Astrocyte (in vitro differentiated cells and primary cell): Measurements from ENCODE around the gene IMPA2. TPM values are rescaled to one million over a fixed set of nuclear protein-coding genes. Genes with fewer than 3 reads are reported as not detected.
"Not testable (repeated sequence)": the region's sequence is repeated elsewhere in the genome, so short reads cannot be mapped to it uniquely, and the experiment has no call there.

ENCODE experiments used
- DNase-seq: peaks from one replicate; pipeline ENCODE4 v3.0.0-alpha.2; 2010; ENCODE audit warnings: low read depth
- FAIRE-seq: peaks from 2 replicates; lab custom pipeline; 2011; peaks lifted over from hg19 to GRCh38; lab: Jason Lieb, UNC
- H2AFZ ChIP-seq: 2 replicates; pipeline ENCODE4 v1.6.0; 2012; ENCODE audit warnings: low read depth, low read length, inconsistent platforms
- H3K27ac ChIP-seq: 2 replicates; pipeline ENCODE4 v1.5.1; 2011; ENCODE audit warnings: low read depth, low read length, inconsistent platforms
- H3K27me3 ChIP-seq: 2 replicates; pipeline ENCODE4 v1.6.0; 2011; ENCODE audit warnings: low read length, inconsistent platforms; ENCODE audit not compliant: insufficient read depth
- H3K36me3 ChIP-seq: 2 replicates; pipeline ENCODE4 v1.5.1; 2011; ENCODE audit warnings: low read length, inconsistent platforms; ENCODE audit not compliant: insufficient read depth
- H3K4me1 ChIP-seq: 2 replicates; pipeline ENCODE4 v1.5.1; 2011; ENCODE audit warnings: low read length, inconsistent platforms; ENCODE audit not compliant: insufficient read depth
- H3K4me2 ChIP-seq: 2 replicates; pipeline ENCODE4 v1.6.0; 2012; ENCODE audit warnings: low read length, inconsistent platforms
- H3K4me3 ChIP-seq: 2 replicates; pipeline ENCODE4 v1.5.1; 2011; ENCODE audit warnings: low read depth, mild to moderate bottlenecking, low read length, inconsistent platforms; ENCODE audit not compliant: insufficient read depth
- H3K79me2 ChIP-seq: 2 replicates; pipeline ENCODE4 v1.6.0; 2012; ENCODE audit warnings: mild to moderate bottlenecking, low read length, inconsistent platforms; ENCODE audit not compliant: insufficient read depth
- H3K9ac ChIP-seq: 2 replicates; pipeline ENCODE4 v1.6.0; 2012; ENCODE audit warnings: mild to moderate bottlenecking, low read length, inconsistent platforms
- H3K9me3 ChIP-seq: 2 replicates; pipeline ENCODE4 v1.5.1; 2012; ENCODE audit warnings: low read depth, mild to moderate bottlenecking, low read length, inconsistent platforms; ENCODE audit not compliant: insufficient read depth
- H4K20me1 ChIP-seq: 2 replicates; pipeline ENCODE4 v1.6.0; 2012; ENCODE audit warnings: low read length, inconsistent platforms; ENCODE audit not compliant: insufficient read depth
- H3K27ac Mint-ChIP-seq: one replicate; pipeline ENCODE4 v1.8.0; 2021; ENCODE audit warnings: mild to moderate bottlenecking, mixed read lengths; ENCODE audit not compliant: unreplicated experiment
- H3K27me3 Mint-ChIP-seq: one replicate; pipeline ENCODE4 v1.8.0; 2021; ENCODE audit warnings: low read depth, mixed read lengths; ENCODE audit not compliant: unreplicated experiment
- H3K36me3 Mint-ChIP-seq: one replicate; pipeline ENCODE4 v1.8.0; 2021; ENCODE audit warnings: low read depth, mixed read lengths; ENCODE audit not compliant: unreplicated experiment
- H3K4me1 Mint-ChIP-seq: one replicate; pipeline ENCODE4 v1.8.0; 2021; ENCODE audit warnings: low read depth, mixed read lengths; ENCODE audit not compliant: unreplicated experiment
- H3K4me3 Mint-ChIP-seq: one replicate; pipeline ENCODE4 v1.8.0; 2021; ENCODE audit warnings: mild to moderate bottlenecking, moderate library complexity, mixed read lengths; ENCODE audit not compliant: unreplicated experiment
- H3K9me3 Mint-ChIP-seq: one replicate; pipeline ENCODE4 v1.8.0; 2021; ENCODE audit warnings: mild to moderate bottlenecking, mixed read lengths; ENCODE audit not compliant: unreplicated experiment
- EZH2 ChIP-seq: IDR thresholded peaks from 2 replicates; pipeline ENCODE4 v1.6.1; 2012; ENCODE audit warnings: mild to moderate bottlenecking, low read length, inconsistent platforms; ENCODE audit not compliant: insufficient read depth
- total RNA-seq: library from RNA; stranded (reverse); gene quantifications from 2 replicates; pipeline ENCODE4 v1.2.1, GENCODE V29; 2021
- TF ChIP-seq, protein P1 (sequence below): IDR thresholded peaks from 2 replicates; pipeline ENCODE4 v1.5.1; 2011; ENCODE audit warnings: low read depth, mild to moderate bottlenecking, inconsistent platforms, low read length, moderate library complexity; ENCODE audit not compliant: insufficient read depth

IMPA2 gene
- total RNA-seq, 1 donor from 2014 or later, result 4.8 TPM

- Histone ChIP-seq H3K36me3 (no peaks in the 10 kb centered on the region), H3K4me1 (peaks cover 22% of the 10 kb centered on the region), H2AFZ (no peak overlapping the region), H3K27ac (no peak overlapping the region), H3K9ac (no peak overlapping the region), H3K27me3 (no peaks in the 10 kb centered on the region), H4K20me1 (no peaks in the 10 kb centered on the region), H3K4me2 (no peak overlapping the region), H3K9me3 (no peaks in the 10 kb centered on the region), H3K79me2 (no peaks in the 10 kb centered on the region), H3K4me3 (no peak overlapping the region)
- Mint-ChIP-seq H3K27me3 (no peaks in the 10 kb centered on the region), H3K27ac (no peak overlapping the region), H3K4me3 (no peak overlapping the region), H3K36me3 (no peaks in the 10 kb centered on the region), H3K9me3 (peaks cover 3% of the 10 kb centered on the region), H3K4me1 (peaks cover 22% of the 10 kb centered on the region)
- no peak for TF ChIP-seq EZH2
- TF ChIP-seq, protein P1, sequence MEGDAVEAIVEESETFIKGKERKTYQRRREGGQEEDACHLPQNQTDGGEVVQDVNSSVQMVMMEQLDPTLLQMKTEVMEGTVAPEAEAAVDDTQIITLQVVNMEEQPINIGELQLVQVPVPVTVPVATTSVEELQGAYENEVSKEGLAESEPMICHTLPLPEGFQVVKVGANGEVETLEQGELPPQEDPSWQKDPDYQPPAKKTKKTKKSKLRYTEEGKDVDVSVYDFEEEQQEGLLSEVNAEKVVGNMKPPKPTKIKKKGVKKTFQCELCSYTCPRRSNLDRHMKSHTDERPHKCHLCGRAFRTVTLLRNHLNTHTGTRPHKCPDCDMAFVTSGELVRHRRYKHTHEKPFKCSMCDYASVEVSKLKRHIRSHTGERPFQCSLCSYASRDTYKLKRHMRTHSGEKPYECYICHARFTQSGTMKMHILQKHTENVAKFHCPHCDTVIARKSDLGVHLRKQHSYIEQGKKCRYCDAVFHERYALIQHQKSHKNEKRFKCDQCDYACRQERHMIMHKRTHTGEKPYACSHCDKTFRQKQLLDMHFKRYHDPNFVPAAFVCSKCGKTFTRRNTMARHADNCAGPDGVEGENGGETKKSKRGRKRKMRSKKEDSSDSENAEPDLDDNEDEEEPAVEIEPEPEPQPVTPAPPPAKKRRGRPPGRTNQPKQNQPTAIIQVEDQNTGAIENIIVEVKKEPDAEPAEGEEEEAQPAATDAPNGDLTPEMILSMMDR, result no peak
- DNase-seq (no peak), FAIRE-seq (no peak)
Observed at GRCh38 chr18:11944786-11945185, 36.5 kb upstream of the IMPA2 start.

DNA sequence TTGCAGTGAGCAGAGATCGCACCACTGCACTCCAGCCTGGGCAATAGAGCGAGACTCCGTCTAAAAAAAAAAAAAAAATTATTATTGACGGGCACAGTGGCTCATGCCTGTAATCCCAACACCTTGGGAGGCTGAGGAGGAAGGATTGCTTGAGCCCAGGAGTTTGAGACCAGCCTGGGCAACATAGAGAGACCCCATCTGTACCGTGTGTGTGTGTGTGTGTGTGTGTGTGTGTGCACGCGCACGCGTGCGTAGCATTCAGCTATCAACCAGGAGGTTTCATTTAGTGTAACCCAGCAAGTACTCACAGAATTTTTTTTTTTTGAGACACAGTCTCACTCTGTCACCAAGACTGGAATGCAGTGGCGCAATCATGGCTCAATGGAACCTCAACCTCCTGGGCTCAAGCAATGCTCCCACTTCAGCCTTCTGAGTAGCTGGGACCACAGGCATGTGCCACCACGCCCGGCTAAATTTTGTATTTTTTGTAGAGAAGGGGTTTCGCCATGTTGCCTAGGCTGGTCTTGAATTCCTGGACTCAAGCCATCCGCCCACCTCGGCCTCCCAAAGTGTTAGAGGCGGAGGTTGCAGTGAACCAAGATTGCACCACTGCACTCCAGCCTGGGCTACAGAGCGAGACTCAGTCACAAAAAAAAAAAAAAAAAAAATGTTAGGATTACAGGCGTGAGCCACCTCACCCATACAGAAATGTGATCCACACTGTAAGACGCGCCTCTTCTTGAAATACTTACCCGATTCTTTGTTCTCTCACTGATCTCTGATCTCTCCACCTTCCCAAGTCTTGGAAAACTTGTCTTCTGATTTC, 35.3 kb upstream of the IMPA2 start:
- Mint-ChIP-seq H3K4me1 (peaks cover 22% of the 10 kb centered on the region), H3K27ac (peak overlapping the region; percentile 91)
- DNase-seq, FAIRE-seq, H3K36me3 Mint-ChIP-seq, H2AFZ ChIP-seq, H3K9ac ChIP-seq, H3K36me3 ChIP-seq, H3K9me3 Mint-ChIP-seq, H3K4me3 ChIP-seq, H3K27me3 ChIP-seq, H3K4me3 Mint-ChIP-seq, H3K27me3 Mint-ChIP-seq, H4K20me1 ChIP-seq, H3K9me3 ChIP-seq, H3K79me2 ChIP-seq, H3K27ac ChIP-seq: not testable (repeated sequence)
- Histone ChIP-seq H3K4me1 (peaks cover 22% of the 10 kb centered on the region), H3K4me2 (peak overlapping the region; percentile 6)

GRCh38 chr18:11946756-11947155, 34.6 kb upstream of the IMPA2 start:
- Histone ChIP-seq H3K4me1 (peaks cover 22% of the 10 kb centered on the region), H3K4me3 (peak overlapping the region; percentile 45), H4K20me1 (no peaks in the 10 kb centered on the region), H3K36me3 (no peaks in the 10 kb centered on the region), H3K27ac (peak overlapping the region; percentile 72), H2AFZ (peak overlapping the region; percentile 85), H3K4me2 (peak overlapping the region; percentile 86), H3K9me3 (no peaks in the 10 kb centered on the region), H3K79me2 (no peaks in the 10 kb centered on the region), H3K27me3 (no peaks in the 10 kb centered on the region), H3K9ac (peak overlapping the region; percentile 79)
- peaks cover 3% of the 10 kb centered on the region for H3K9me3 Mint-ChIP-seq
- H3K36me3 Mint-ChIP-seq, result peaks cover 1% of the 10 kb centered on the region
- H3K27ac Mint-ChIP-seq, result peak overlapping the region; percentile 91
- H3K4me1 Mint-ChIP-seq, result peaks cover 23% of the 10 kb centered on the region
- FAIRE-seq (no peak), DNase-seq (peak; percentile 53)
- H3K27me3 Mint-ChIP-seq, result no peaks in the 10 kb centered on the region
- H3K4me3 Mint-ChIP-seq, result peak overlapping the region; percentile 8
- no peak for TF ChIP-seq EZH2
- TF ChIP-seq, protein P1, result no peak
